ENCODE results near the gene SYNE1. TPM values are rescaled to one million over a fixed set of nuclear protein-coding genes. Genes with fewer than 3 reads are reported as not detected.
"Not testable (repeated sequence)": the region's sequence is repeated elsewhere in the genome, so short reads cannot be mapped to it uniquely, and the experiment has no call there.

The SYNE1 gene
- total RNA-seq, 1 donor from 2014 or later: 31.3 TPM

GRCh38 chr6:152625213-152625612, 11.9 kb downstream of the SYNE1 start:
- ATAC-seq (no peak), DNase-seq (ENCODE audit: low spot score) (no peak)

- not testable (repeated sequence) for DNase-seq (ENCODE audit: low spot score); ATAC-seq
These were observed 22.4 kb downstream of the SYNE1 start for GRCh38 chr6:152614776-152615175.

GRCh38 chr6:152609125-152609670, 28.0 kb downstream of the SYNE1 start:
- no peak for ATAC-seq
- DNase-seq (ENCODE audit: low spot score): no peak

DNA sequence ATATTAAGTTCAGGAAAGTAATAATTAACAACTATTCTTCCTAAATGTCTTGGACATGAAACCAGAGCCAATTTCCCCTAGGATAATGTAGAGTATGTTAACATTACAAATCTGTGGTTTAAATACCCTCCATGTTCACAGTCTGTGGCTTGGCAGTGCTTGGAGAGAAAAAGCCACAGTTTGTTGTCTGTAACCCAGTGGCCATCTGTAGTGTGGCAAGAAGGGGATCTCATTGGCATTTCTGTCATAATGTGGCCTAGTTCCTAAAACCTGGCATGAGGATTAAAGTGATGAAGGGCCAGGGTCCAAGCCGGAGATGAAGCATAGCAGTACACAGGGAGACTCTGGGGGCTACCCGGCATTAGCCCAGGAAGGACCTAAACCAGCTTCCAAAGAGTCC, 31.2 kb downstream of the SYNE1 start:
- DNase-seq (ENCODE audit: low spot score) (no peak), ATAC-seq (no peak)

DNA sequence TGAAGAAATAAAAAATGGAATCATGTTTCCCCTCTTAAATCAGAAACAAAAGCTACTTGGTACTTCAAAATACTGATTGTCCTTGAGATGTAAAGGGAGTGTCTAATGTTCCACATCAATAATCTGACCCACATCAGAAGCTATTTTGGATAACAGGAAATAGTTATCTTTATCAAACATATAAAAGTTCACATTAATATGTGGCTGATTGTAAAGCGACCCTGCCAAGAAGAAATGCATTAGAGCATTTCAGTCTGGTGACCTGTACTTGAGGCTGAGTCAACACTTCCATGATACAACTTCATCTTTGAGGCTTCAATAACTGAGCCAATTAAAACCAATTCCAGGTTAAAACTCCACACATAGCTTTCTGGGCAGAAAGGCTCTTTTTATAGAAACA, 31.8 kb downstream of the SYNE1 start:
- DNase-seq (ENCODE audit: low spot score) (no peak), ATAC-seq (no peak)

DNA sequence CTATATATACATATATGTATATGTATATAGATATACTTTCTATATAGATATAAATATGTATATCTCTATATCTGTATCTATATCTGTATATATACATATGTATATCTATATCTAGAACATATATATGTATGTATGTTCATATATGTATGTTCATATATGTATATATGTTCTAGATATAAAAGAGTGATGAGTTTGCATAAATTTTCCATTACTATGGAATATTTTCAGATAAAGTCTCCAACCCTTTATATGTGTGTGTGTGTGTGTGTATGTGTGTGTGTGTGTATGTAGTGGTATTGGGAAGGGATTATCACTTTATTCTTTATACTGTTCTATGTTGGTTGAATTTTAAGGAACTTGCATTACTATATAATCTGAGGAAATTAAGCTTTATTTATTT, 33.3 kb downstream of the SYNE1 start:
- ATAC-seq (no peak), DNase-seq (ENCODE audit: low spot score) (no peak)

GRCh38 chr6:152600022-152600421, 37.1 kb downstream of the SYNE1 start:
- ATAC-seq: no peak
- DNase-seq (ENCODE audit: low spot score): no peak

DNA sequence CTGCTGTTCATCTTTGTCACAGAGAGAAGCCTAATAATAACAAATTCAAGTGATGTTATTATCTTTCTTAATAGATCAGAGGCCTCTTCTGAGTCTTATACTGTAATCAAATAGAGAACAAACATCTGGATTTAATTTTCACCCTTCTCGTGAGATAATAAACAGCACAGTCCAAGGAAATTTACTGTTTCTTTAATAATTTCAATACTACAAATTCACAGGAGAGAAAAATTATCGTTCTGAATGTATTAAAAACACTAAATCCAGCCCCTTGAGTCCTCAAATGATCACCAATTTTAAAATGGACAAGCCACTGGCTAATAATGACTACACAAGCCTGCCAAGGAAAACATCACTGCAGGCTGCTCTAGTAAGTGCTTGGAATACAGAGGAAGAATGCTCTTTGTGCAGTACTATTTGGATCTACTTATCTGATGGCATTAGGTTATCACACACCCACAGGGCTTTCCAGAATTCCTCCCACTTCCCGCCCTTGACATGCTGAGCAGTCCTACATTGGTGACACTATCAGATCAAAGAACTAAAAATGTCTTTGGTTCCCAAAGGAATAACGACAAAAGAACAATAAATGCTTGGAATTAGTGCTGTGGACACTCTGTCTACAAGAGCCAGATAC, 38.1 kb downstream of the SYNE1 start:
- ATAC-seq: peak; percentile 66
- DNase-seq (ENCODE audit: low spot score): no peak

- ATAC-seq (no peak), DNase-seq (ENCODE audit: low spot score) (no peak)
These were observed 38.7 kb downstream of the SYNE1 start for GRCh38 chr6:152598421-152598820.

GRCh38 chr6:152596726-152597125, 40.4 kb downstream of the SYNE1 start:
- DNase-seq (ENCODE audit: low spot score) (no peak), ATAC-seq (no peak)

GRCh38 chr6:152595499-152595898, 41.7 kb downstream of the SYNE1 start:
- DNase-seq (ENCODE audit: low spot score) (no peak), ATAC-seq (no peak)

DNA sequence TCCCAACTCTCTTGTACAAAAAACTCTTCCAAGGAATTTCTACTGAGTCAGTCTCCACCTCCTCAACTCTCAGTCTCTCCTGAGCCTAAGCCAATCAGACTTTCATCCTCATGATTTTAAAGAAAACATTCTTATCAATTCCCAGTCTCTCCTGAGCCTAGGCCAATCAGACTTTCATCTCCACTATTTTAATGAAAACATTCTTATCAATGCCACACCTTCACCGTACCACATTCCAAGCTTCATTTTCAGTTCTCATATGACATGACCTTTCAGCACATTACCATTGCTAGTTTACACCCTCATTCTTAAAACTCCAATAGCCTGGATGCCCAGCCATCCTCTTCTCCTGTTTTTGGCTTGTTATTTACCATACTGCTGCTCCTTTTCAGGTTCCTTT, 42.5 kb downstream of the SYNE1 start:
- no peak for ATAC-seq
- no peak for DNase-seq (ENCODE audit: low spot score)

DNA sequence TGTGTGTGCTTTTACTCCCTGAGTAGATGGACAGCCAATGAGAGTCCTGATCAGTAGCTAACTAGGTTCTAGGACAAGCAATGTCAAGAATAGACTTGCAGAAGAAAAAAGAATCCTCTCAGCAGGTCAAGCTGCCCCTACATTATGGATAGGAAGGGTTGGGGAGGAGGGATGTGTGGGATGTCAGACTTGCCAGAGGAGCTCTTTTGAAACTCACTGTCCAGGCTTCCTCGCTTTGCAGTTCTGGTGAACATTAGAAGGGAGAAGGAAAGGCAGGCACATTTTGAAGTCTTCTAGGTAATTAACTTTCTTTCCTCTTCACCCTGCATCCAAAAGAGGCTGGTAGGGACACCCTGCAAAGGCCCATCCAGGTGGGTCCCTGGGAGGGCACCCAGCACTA, 48.7 kb downstream of the SYNE1 start:
- DNase-seq (ENCODE audit: low spot score) (no peak), ATAC-seq (no peak)

GRCh38 chr6:152587473-152587872, 49.7 kb downstream of the SYNE1 start:
- DNase-seq (ENCODE audit: low spot score): no peak
- ATAC-seq: no peak

DNA sequence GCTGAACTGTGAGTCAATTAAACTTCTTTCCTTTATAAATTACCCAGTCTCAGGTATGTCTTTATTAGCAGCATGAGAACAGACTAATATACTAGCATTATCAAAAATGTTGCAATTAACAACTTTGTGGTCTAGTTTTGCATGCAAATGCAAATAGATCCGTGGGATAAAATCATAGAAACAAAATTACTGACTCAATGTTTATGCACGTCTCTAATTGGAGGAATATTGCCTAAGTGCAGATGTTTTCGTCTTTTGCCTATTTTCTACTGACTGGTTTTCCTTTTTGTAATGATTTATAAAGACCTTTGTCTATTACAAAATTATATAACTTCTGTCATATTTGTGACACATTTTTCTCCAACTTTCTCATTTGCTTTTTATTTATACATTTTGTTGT, 51.9 kb downstream of the SYNE1 start:
- ATAC-seq (no peak), DNase-seq (ENCODE audit: low spot score) (no peak)

DNA sequence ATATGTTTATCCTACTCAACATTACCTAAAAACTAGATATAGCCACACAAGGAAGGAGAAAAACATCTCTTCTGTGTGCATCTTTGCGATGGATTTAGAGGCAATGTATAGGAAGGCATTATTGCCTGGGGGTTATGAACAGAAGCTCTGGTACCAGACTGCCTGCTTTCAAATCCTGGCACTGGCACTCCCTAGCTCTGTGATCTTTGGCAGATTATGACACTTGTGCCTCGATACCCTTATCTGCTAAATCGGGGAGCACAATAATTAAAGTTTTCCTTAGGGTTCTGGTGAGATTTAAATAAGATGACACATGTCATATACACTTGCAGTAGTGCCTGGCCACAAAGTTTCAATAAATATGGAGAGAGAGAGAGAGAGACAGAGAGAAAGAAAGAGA, 53.3 kb downstream of the SYNE1 start:
- no peak for DNase-seq (ENCODE audit: low spot score)
- no peak for ATAC-seq

DNA sequence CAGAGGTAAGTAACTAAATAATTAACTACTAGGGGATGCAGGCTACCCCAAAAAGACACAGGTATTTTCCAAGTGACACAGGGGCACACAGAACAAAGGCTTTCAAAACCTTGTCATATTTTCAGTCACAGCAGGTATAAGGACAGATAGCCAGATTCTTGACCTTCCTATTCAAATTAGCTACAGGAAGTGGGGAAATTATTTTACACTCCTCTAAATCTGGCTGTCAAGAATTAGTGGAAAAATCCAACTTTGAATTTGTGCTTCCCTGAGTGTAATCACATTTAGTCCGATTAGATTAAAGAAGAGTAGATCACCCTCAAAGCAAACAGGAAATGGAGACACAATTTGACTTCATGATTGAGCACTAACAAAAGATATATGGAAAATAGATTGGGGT, 60.6 kb downstream of the SYNE1 start:
- ATAC-seq: no peak
- DNase-seq (ENCODE audit: low spot score): no peak

DNA sequence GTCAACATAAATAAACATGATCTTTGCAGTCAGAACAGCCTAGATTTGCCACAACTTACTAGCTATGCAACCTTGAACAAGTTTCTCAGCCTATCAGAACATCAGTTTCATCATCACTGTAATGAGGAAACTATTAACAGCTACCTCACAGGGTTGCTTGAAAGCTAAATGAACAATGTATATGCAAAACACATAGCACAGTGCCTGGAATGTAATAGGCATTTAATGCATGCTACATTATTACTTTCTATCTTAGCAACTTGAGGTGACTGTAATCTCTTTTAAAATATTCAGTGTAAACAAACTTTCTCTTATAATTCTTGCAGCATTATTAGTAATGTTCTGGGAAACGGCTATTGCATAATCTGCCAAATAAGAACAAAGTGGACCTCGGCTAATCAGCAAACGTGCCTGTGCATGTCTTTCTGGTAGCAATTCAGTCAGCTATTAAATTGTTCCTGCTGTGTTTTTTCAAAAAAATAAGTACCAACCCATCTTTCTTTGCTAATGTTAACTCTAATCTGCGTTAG, 61.5 kb downstream of the SYNE1 start:
- ATAC-seq (peak; percentile 63), DNase-seq (ENCODE audit: low spot score) (no peak)

- DNase-seq (ENCODE audit: low spot score) (no peak), ATAC-seq (no peak)
These were observed 62.0 kb downstream of the SYNE1 start for GRCh38 chr6:152575161-152575560.

GRCh38 chr6:152573762-152574161, 63.4 kb downstream of the SYNE1 start:
- ATAC-seq (no peak), DNase-seq (ENCODE audit: low spot score) (no peak)

GRCh38 chr6:152572338-152573088, 64.6 kb downstream of the SYNE1 start:
- no peak for ATAC-seq

DNA sequence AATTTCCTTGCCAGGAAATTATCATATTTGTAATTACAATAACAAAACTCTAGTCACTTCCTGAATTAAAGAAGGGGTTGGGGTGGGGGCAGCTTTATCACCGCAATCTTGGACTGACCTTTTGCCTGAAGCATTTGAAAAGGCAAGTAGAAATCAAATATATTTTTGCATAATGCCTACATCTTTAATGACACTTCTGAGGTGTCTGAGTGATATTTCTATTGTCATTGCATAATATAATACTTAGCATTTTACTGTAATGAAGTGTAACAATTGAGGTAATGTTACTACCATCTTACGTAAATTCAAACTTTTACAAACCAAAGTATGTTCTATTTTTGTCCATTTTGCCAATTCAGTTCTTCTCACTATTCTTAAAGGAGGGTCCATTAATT, 65.2 kb downstream of the SYNE1 start:
- ATAC-seq: no peak
- DNase-seq (ENCODE audit: low spot score): no peak

More at GRCh38 chr6:152572338-152573088, 64.6 kb downstream of the SYNE1 start:
- no peak for DNase-seq (ENCODE audit: low spot score)
